PFSK-1 (cell line): ENCODE data around the gene MYO5B.

Source experiments
- FOXP2 ChIP-seq: optimal IDR thresholded peaks from 2 replicates; pipeline ENCODE3; 2011; ENCODE audit warnings: borderline replicate concordance, control low read depth, inconsistent platforms; ENCODE audit not compliant: insufficient read depth; ENCODE audit errors: extremely low read length, extremely low read depth
- POLR2AphosphoS5 ChIP-seq: IDR thresholded peaks from 2 replicates; pipeline ENCODE4 v1.6.1; 2012; ENCODE audit warnings: low read depth, mild to moderate bottlenecking, control low read depth, low read length, moderate library complexity
- SIN3A ChIP-seq: IDR thresholded peaks from 2 replicates; pipeline ENCODE4 v1.6.1; 2012; ENCODE audit warnings: mild to moderate bottlenecking, low read length, moderate library complexity, borderline replicate concordance; ENCODE audit not compliant: insufficient read depth
- TAF1 ChIP-seq: IDR thresholded peaks from 2 replicates; pipeline ENCODE4 v1.6.1; 2012; ENCODE audit warnings: low read length, control low read depth, borderline replicate concordance; ENCODE audit not compliant: insufficient read depth
- TF ChIP-seq, protein P1 (sequence below), 2 experiments: IDR thresholded peaks; 2 replicates each; pipeline versions ENCODE4 v1.6.1 to v1.8.0; 2011 to 2012; ENCODE audit warnings: low read depth in 2 of 2, low read length in 2 of 2, control low read depth in 1 of 2, inconsistent platforms in 1 of 2, mild to moderate bottlenecking in 1 of 2, moderate library complexity in 1 of 2; ENCODE audit not compliant: insufficient read depth in 1 of 2

MYO5B gene

DNA sequence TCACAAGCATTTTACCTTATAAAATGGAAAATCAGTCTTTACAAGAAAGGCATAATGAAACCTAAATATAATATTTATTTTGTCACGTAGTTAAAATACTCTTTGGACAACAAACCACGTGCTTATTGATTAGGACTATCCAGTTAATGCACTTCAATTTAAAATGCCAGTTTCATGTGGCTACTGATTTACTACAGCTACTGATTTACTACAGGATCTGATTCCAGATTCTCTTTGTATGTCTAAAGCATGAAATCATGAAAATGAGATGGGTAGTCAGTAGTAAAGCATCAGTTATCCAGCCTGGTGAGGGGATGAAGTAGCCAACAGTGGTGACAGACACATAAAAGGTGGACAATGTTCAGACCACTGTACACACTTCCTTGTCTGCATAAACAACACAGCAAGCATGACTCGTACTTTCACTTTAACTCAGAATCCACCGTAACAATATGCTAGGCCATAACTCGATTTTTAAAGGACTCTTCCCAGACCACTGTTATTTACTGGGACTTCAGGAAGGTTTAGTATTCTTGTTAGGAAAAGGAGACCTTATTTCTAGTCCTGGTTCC is 406.5 kb downstream of the MYO5B start:
- no peak for TF ChIP-seq SIN3A
- no peak for TF ChIP-seq POLR2AphosphoS5
- TF ChIP-seq FOXP2 = no peak
- TF ChIP-seq TAF1 = no peak
- TF ChIP-seq, protein P1, sequence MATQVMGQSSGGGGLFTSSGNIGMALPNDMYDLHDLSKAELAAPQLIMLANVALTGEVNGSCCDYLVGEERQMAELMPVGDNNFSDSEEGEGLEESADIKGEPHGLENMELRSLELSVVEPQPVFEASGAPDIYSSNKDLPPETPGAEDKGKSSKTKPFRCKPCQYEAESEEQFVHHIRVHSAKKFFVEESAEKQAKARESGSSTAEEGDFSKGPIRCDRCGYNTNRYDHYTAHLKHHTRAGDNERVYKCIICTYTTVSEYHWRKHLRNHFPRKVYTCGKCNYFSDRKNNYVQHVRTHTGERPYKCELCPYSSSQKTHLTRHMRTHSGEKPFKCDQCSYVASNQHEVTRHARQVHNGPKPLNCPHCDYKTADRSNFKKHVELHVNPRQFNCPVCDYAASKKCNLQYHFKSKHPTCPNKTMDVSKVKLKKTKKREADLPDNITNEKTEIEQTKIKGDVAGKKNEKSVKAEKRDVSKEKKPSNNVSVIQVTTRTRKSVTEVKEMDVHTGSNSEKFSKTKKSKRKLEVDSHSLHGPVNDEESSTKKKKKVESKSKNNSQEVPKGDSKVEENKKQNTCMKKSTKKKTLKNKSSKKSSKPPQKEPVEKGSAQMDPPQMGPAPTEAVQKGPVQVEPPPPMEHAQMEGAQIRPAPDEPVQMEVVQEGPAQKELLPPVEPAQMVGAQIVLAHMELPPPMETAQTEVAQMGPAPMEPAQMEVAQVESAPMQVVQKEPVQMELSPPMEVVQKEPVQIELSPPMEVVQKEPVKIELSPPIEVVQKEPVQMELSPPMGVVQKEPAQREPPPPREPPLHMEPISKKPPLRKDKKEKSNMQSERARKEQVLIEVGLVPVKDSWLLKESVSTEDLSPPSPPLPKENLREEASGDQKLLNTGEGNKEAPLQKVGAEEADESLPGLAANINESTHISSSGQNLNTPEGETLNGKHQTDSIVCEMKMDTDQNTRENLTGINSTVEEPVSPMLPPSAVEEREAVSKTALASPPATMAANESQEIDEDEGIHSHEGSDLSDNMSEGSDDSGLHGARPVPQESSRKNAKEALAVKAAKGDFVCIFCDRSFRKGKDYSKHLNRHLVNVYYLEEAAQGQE (IDR thresholded peaks at IDR 0.05; ENCODE audit: insufficient read depth in 1 of 2, low read depth in 2 of 2, low read length in 2 of 2) = no peak

DNA sequence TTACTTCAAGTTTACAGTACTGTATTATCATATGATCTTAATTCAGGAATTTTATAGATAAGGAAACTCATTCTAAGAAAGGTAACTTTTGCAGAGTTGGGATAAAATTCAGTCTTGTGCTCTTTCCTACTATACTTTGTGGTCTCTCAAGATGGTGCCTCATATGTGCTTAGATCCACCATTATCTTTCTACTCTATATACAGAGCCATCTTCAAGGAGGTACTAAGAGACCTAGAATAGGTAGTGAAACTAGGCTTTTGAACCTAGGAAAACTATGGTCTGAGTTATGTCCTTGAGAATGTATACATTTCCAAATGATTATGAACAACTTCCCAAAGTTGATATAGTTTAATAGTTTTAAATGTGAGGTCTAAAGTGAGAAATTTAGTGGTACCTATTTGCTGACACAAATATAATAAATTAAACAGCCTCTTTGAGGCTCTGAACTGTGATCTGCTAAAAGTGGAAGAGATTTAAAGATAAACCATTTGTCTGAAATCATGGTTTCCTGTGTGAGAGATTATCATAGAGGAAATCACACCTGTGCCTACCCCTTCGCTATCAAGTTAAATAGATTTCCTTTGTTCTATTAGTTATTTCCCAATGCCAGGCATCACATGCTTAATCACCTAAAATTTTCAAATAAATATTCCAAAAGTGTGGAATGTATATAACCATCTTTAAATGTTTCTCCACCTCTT is 408.8 kb downstream of the MYO5B start:
- TF ChIP-seq POLR2AphosphoS5 = no peak
- TF ChIP-seq FOXP2 = no peak
- no peak for TF ChIP-seq SIN3A
- no peak for TF ChIP-seq TAF1
- TF ChIP-seq, protein P1 (IDR thresholded peaks at IDR 0.05; ENCODE audit: insufficient read depth in 1 of 2, low read depth in 2 of 2, low read length in 2 of 2) = no peak

DNA sequence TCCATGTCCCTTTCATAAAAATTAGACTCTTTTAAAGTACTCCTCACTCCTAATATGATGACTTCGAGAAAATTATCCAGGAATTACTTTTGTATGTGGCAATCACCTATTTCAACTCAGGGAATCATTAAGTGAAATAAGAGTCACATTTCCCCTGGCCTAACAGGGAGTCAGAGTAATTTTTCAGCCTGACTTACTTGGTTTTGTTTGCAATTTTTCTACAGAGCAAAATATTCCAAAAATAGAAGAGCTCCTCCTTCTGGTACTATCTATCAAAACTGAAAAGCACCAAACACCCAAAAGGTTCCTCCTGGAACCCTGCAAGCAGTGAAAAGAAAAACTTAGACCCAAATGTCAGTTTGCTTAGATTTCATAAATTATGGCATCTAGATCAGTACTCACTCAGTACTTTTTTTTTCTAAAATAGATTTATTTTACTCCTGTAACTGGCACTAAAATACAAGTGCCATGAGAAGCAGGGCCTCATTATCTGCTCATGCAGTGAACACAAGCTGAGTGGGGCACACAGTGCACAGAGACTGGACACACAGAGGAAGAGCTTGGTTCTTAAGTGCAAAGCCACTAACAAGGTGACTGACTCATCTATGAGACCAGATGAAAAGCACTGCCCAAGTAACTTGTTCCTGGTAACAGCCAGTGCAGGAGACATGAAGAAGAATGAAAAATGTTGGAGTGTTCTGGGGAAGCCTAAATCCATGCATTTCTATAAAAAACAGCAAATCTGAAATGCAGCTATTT is 410.3 kb downstream of the MYO5B start:
- TF ChIP-seq TAF1 (no peak), POLR2AphosphoS5 (no peak), SIN3A (no peak), FOXP2 (no peak)
- TF ChIP-seq, protein P1 (IDR thresholded peaks at IDR 0.05; ENCODE audit: insufficient read depth in 1 of 2, low read depth in 2 of 2, low read length in 2 of 2) = no peak

DNA sequence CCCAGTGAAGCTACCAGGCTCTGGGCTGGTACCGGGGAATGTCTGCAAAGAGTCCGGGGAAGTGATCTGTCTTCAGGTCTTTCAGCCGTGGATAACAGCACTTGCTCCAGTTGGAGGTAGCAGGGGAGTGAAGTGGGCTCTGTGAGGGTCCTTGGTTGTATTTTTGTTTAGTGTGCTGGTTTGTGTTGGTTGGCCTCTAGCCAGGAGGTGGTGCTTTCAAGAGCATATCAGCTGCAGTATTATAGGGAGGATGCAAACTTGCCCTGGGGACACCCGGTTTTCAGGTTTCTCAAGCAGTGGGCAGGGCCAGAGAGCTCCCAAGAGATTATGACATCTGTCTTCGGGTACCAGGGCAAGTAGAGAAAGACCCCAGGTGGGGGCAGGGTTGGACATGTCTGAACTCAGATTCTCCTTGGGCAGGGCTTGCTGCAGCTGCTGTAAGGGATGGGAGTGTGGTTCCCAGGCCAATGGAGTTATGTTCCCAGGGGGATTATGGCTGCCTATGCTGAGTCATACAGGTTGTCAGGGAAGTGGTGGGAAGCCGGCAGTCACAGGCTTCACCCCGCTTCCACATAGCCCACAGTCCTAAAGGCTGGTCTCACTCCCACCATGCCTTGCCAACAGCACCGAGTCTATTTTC is 416.0 kb downstream of the MYO5B start:
- TF ChIP-seq POLR2AphosphoS5 = no peak
- no peak for TF ChIP-seq TAF1
- no peak for TF ChIP-seq FOXP2
